ENCODE measurements around the gene CYP3A4. TPM values are rescaled to one million over a fixed set of nuclear protein-coding genes. Genes with fewer than 3 reads are reported as not detected.

CYP3A4 gene
- total and polyA plus RNA-seq, 2 of the 13 experiments (the other 11 are each of a cell fraction or from before 2014, with no cell fraction given) = 0.11 to 0.24 TPM

DNA sequence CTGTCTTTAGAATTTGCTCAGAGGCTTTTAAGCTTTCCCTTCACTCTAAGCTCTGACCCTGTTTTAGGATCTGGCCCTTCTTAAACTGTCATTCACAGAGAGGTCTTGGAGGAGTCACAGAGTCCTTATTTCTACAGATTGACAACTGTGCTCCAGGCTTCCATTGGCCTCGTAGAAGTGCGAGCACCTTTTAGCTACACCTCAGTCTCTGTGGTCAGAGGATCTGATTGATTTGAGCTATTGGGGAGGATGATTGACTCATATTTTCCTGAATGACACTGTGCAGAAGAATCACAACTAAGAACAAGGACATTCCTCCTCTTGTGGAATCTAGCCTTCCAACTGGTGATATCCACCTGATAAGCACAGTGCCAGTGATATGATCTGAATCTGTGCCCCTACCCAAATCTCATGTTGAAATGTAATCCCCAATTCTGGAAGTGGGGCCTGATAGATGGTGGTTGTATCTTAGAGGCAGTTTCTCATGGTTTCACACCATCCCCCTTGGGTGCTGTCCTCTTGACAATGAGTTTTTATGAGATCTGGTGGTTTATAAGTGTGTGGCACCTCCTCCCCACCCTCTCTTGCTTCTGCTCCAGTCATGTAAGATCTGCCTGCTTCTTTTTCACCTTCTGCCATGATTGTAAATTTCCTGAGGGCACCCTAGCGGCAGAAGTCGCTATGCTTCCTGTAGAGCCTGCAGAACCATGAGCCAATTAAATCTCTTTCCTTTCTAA is 52.2 kb downstream of the CYP3A4 start:
- no peak for TF ChIP-seq ZNF235 (CRISPR knock-in tag; IDR thresholded peaks at IDR 0.05; ENCODE audit: borderline replicate concordance)
- no peak for TF ChIP-seq JUN (CRISPR knock-in tag; IDR thresholded peaks at IDR 0.05)
- TF ChIP-seq RNF2 (conservative IDR thresholded peaks at IDR 0.05; ENCODE audit: low read depth) = no peak
- TF ChIP-seq ZNF878 (CRISPR knock-in tag; IDR thresholded peaks at IDR 0.05) = no peak
- no peak for TF ChIP-seq TBP (CRISPR knock-in tag; IDR thresholded peaks at IDR 0.05)
- TF ChIP-seq AKAP8 (CRISPR knock-in tag; IDR thresholded peaks at IDR 0.05) = no peak
- TF ChIP-seq ZBTB2 (CRISPR knock-in tag; IDR thresholded peaks at IDR 0.05; ENCODE audit: low read depth) = no peak
- TF ChIP-seq SIX1 (CRISPR knock-in tag; IDR thresholded peaks at IDR 0.05; ENCODE audit: borderline replicate concordance) = no peak
- TF ChIP-seq ZNF761 (CRISPR knock-in tag; conservative IDR thresholded peaks at IDR 0.05) = no peak
- TF ChIP-seq, protein P1, sequence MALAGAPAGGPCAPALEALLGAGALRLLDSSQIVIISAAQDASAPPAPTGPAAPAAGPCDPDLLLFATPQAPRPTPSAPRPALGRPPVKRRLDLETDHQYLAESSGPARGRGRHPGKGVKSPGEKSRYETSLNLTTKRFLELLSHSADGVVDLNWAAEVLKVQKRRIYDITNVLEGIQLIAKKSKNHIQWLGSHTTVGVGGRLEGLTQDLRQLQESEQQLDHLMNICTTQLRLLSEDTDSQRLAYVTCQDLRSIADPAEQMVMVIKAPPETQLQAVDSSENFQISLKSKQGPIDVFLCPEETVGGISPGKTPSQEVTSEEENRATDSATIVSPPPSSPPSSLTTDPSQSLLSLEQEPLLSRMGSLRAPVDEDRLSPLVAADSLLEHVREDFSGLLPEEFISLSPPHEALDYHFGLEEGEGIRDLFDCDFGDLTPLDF (CRISPR knock-in tag; IDR thresholded peaks at IDR 0.05) = no peak
- TF ChIP-seq GTF3A (CRISPR knock-in tag; conservative IDR thresholded peaks at IDR 0.05) = no peak
- ChIA-PET CTCF (ENCODE audit: low intra/inter-chr PET ratio, low total read pairs) (no interaction called here), POLR2A (no interaction called here)
- Histone ChIP-seq H3K27me3 (ENCODE audit: control insufficient read depth in 1 of 2, insufficient read depth in 2 of 2, low read length in 2 of 2) (no peaks in the 10 kb centered on the region), H3K9me3 (ENCODE audit: low read length) (no peaks in the 10 kb centered on the region), H3K4me2 (ENCODE audit: low read depth, low read length) (no peak overlapping the region), H3K9ac (ENCODE audit: insufficient read depth, low read depth, low read length) (no peak overlapping the region), H3K79me2 (ENCODE audit: insufficient read depth, low read length) (no peaks in the 10 kb centered on the region), H4K20me1 (ENCODE audit: insufficient read depth, low read length) (no peaks in the 10 kb centered on the region), H3K27ac (ENCODE audit: extremely low read length, insufficient read depth, low read length) (no peak overlapping the region), H3K36me3 (replicated peaks in 1 of 2; ENCODE audit: control insufficient read depth in 1 of 2, insufficient read depth in 2 of 2, low read length in 2 of 2) (no peaks in the 10 kb centered on the region), H3K4me3 (replicated peaks in 1 of 3; ENCODE audit: insufficient read depth in 1 of 3, low read depth in 2 of 3, low read length in 3 of 3) (no peak overlapping the region), H3K4me1 (ENCODE audit: insufficient read depth, low read length) (peaks cover 76% of the 10 kb centered on the region), H2AFZ (ENCODE audit: low read length) (no peak overlapping the region)
- no peak for DNase-seq (ENCODE audit: low spot score)
- intact Hi-C loops (cut with micrococcal nuclease; ENCODE audit: unreplicated experiment) (loop anchor here (2.0 to 5.0 kb wide), 2 partner anchors 63 to 100 kb away; no protein-coding TSS in a partner anchor), in situ Hi-C loops (cut with HindIII; ENCODE audit: extremely low pct_ligation_motif_present, low pct_unique_long_range_greater_than_20kb) (no loop called here)
- no peak for FAIRE-seq
- ATAC-seq = no peak
- WGBS (ENCODE audit: low lambda C conversion rate) = 89% methylated on average over 4 of the region's 4 CpGs
- no TSS peak for BruUV-seq (replicated peaks)

Measured in HepG2 (cell line).